ENCODE data around the gene KMT5C.

The KMT5C gene

GRCh38 chr19:55339105-55339888 is at the start of gene KMT5C:
TSS of gene KMT5C (plus strand) at chr19:55339876. CDS start at chr19:55341937, 2,061 bp downstream.
- Mint-ChIP-seq H3K9me3 (no peaks in the 10 kb centered on the region), H3K36me3 (ENCODE audit: low read depth) (peaks cover 42% of the 10 kb centered on the region), H3K27ac (peak within 1 kb of the TSS; percentile 91), H3K4me3 (peak within 1 kb of the TSS; percentile 90), H3K27me3 (peaks cover 3% of the 10 kb centered on the region), H3K4me1 (ENCODE audit: low read depth) (peaks cover 32% of the 10 kb centered on the region)
- intact Hi-C loops (cut with micrococcal nuclease) = loop anchor here (2.0 to 5.0 kb wide), 3 partner anchors 14 to 48 kb away; partner anchors contain the start of genes RPL28 and TMEM150B

- H3K4me1 Mint-ChIP-seq (ENCODE audit: low read depth) = peaks cover 11% of the 10 kb centered on the region
- peaks cover 21% of the 10 kb centered on the region for H3K27me3 Mint-ChIP-seq
- no peaks in the 10 kb centered on the region for H3K36me3 Mint-ChIP-seq (ENCODE audit: low read depth)
- intact Hi-C loops (cut with micrococcal nuclease) = loop anchor here (10.0 kb wide), 1 partner anchor 152 kb away; the partner anchor contains the start of gene TNNT1
- H3K4me3 Mint-ChIP-seq = no peak overlapping the region
- H3K27ac Mint-ChIP-seq = no peak overlapping the region
- no peaks in the 10 kb centered on the region for H3K9me3 Mint-ChIP-seq
Observed at GRCh38 chr19:55297267-55297666, 42.4 kb upstream of the KMT5C start.

- Mint-ChIP-seq H3K4me1 (ENCODE audit: low read depth) (peaks cover 13% of the 10 kb centered on the region), H3K4me3 (no peak overlapping the region), H3K27me3 (peaks cover 21% of the 10 kb centered on the region), H3K9me3 (no peaks in the 10 kb centered on the region), H3K36me3 (ENCODE audit: low read depth) (no peaks in the 10 kb centered on the region), H3K27ac (no peak overlapping the region)
- intact Hi-C loops (cut with micrococcal nuclease) = loop anchor here (10.0 kb wide), 1 partner anchor 155 kb away; the partner anchor contains the start of gene TNNT1
Observed at GRCh38 chr19:55299991-55300390, 39.7 kb upstream of the KMT5C start.

- H3K4me1 Mint-ChIP-seq (ENCODE audit: low read depth) = peaks cover 14% of the 10 kb centered on the region
- intact Hi-C loops (cut with micrococcal nuclease) = no loop called here
- no peaks in the 10 kb centered on the region for H3K9me3 Mint-ChIP-seq
- H3K27me3 Mint-ChIP-seq = peaks cover 21% of the 10 kb centered on the region
- no peak overlapping the region for H3K27ac Mint-ChIP-seq
- peak overlapping the region; percentile 70 for H3K4me3 Mint-ChIP-seq
- no peaks in the 10 kb centered on the region for H3K36me3 Mint-ChIP-seq (ENCODE audit: low read depth)
Observed at GRCh38 chr19:55300886-55301458, 38.7 kb upstream of the KMT5C start.

- Mint-ChIP-seq H3K27ac (no peak overlapping the region), H3K36me3 (ENCODE audit: low read depth) (no peaks in the 10 kb centered on the region), H3K4me3 (peak overlapping the region; percentile 70), H3K27me3 (peaks cover 21% of the 10 kb centered on the region), H3K4me1 (ENCODE audit: low read depth) (peaks cover 21% of the 10 kb centered on the region), H3K9me3 (no peaks in the 10 kb centered on the region)
- intact Hi-C loops (cut with micrococcal nuclease) = no loop called here
Observed at GRCh38 chr19:55301459-55302317, 38.0 kb upstream of the KMT5C start.

- H3K9me3 Mint-ChIP-seq = no peaks in the 10 kb centered on the region
- H3K27ac Mint-ChIP-seq = no peak overlapping the region
- peaks cover 21% of the 10 kb centered on the region for H3K4me1 Mint-ChIP-seq (ENCODE audit: low read depth)
- intact Hi-C loops (cut with micrococcal nuclease) = no loop called here
- H3K27me3 Mint-ChIP-seq = peaks cover 18% of the 10 kb centered on the region
- H3K36me3 Mint-ChIP-seq (ENCODE audit: low read depth) = no peaks in the 10 kb centered on the region
- H3K4me3 Mint-ChIP-seq = no peak overlapping the region
Observed at GRCh38 chr19:55302318-55302703, 37.4 kb upstream of the KMT5C start.

GRCh38 chr19:55303477-55303876 is 36.2 kb upstream of the KMT5C start:
- no peak overlapping the region for H3K4me3 Mint-ChIP-seq
- intact Hi-C loops (cut with micrococcal nuclease) = no loop called here
- no peak overlapping the region for H3K27ac Mint-ChIP-seq
- H3K27me3 Mint-ChIP-seq = peaks cover 15% of the 10 kb centered on the region
- H3K36me3 Mint-ChIP-seq (ENCODE audit: low read depth) = no peaks in the 10 kb centered on the region
- peaks cover 21% of the 10 kb centered on the region for H3K4me1 Mint-ChIP-seq (ENCODE audit: low read depth)
- H3K9me3 Mint-ChIP-seq = no peaks in the 10 kb centered on the region

- Mint-ChIP-seq H3K27ac (no peak overlapping the region), H3K27me3 (peaks cover 11% of the 10 kb centered on the region), H3K9me3 (no peaks in the 10 kb centered on the region), H3K4me3 (no peak overlapping the region), H3K4me1 (ENCODE audit: low read depth) (peaks cover 21% of the 10 kb centered on the region), H3K36me3 (ENCODE audit: low read depth) (no peaks in the 10 kb centered on the region)
- intact Hi-C loops (cut with micrococcal nuclease) = loop anchor here (2.0 kb wide), 1 partner anchor 34 kb away; the partner anchor contains the start of gene KMT5C
Observed at GRCh38 chr19:55304279-55304978, 35.2 kb upstream of the KMT5C start.

- Mint-ChIP-seq H3K4me1 (ENCODE audit: low read depth) (peaks cover 21% of the 10 kb centered on the region), H3K27ac (no peak overlapping the region), H3K9me3 (no peaks in the 10 kb centered on the region), H3K4me3 (no peak overlapping the region), H3K27me3 (peaks cover 6% of the 10 kb centered on the region), H3K36me3 (ENCODE audit: low read depth) (no peaks in the 10 kb centered on the region)
- intact Hi-C loops (cut with micrococcal nuclease) = loop anchor here (2.0 kb wide), 1 partner anchor 34 kb away; the partner anchor contains the start of gene KMT5C
Observed at GRCh38 chr19:55304980-55305379, 34.7 kb upstream of the KMT5C start.

GRCh38 chr19:55305491-55305890 is 34.2 kb upstream of the KMT5C start:
- H3K27ac Mint-ChIP-seq = no peak overlapping the region
- H3K9me3 Mint-ChIP-seq = no peaks in the 10 kb centered on the region
- H3K36me3 Mint-ChIP-seq (ENCODE audit: low read depth) = no peaks in the 10 kb centered on the region
- H3K4me3 Mint-ChIP-seq = no peak overlapping the region
- intact Hi-C loops (cut with micrococcal nuclease) = loop anchor here (2.0 kb wide), 1 partner anchor 33 kb away; the partner anchor contains the start of gene KMT5C
- H3K4me1 Mint-ChIP-seq (ENCODE audit: low read depth) = peaks cover 21% of the 10 kb centered on the region
- H3K27me3 Mint-ChIP-seq = peaks cover 4% of the 10 kb centered on the region

GRCh38 chr19:55305983-55306562 is 33.6 kb upstream of the KMT5C start:
- H3K36me3 Mint-ChIP-seq (ENCODE audit: low read depth) = no peaks in the 10 kb centered on the region
- no peak overlapping the region for H3K4me3 Mint-ChIP-seq
- no peaks in the 10 kb centered on the region for H3K9me3 Mint-ChIP-seq
- H3K27ac Mint-ChIP-seq = no peak overlapping the region
- intact Hi-C loops (cut with micrococcal nuclease) = loop anchor here (2.0 kb wide), 1 partner anchor 33 kb away; the partner anchor contains the start of gene KMT5C
- peaks cover under 1% of the 10 kb centered on the region for H3K27me3 Mint-ChIP-seq
- H3K4me1 Mint-ChIP-seq (ENCODE audit: low read depth) = peaks cover 21% of the 10 kb centered on the region

- Mint-ChIP-seq H3K36me3 (ENCODE audit: low read depth) (peaks cover 5% of the 10 kb centered on the region), H3K9me3 (no peaks in the 10 kb centered on the region), H3K27ac (no peak overlapping the region), H3K4me1 (ENCODE audit: low read depth) (peaks cover 15% of the 10 kb centered on the region), H3K4me3 (no peak overlapping the region), H3K27me3 (no peaks in the 10 kb centered on the region)
- intact Hi-C loops (cut with micrococcal nuclease) = no loop called here
Observed at GRCh38 chr19:55306712-55307111, 33.0 kb upstream of the KMT5C start.

- H3K4me1 Mint-ChIP-seq (ENCODE audit: low read depth) = peaks cover 10% of the 10 kb centered on the region
- no peaks in the 10 kb centered on the region for H3K27me3 Mint-ChIP-seq
- H3K4me3 Mint-ChIP-seq = no peak overlapping the region
- peaks cover 21% of the 10 kb centered on the region for H3K36me3 Mint-ChIP-seq (ENCODE audit: low read depth)
- no peaks in the 10 kb centered on the region for H3K9me3 Mint-ChIP-seq
- no peak overlapping the region for H3K27ac Mint-ChIP-seq
- intact Hi-C loops (cut with micrococcal nuclease) = no loop called here
Observed at GRCh38 chr19:55308281-55308680, 31.4 kb upstream of the KMT5C start.
